ENCODE results near the gene GPR25.

The GPR25 gene

GRCh38 chr1:200916681-200917080 is 43.9 kb downstream of the GPR25 start:
- no peak for DNase-seq

- no peak for DNase-seq
These were observed 44.6 kb downstream of the GPR25 start for GRCh38 chr1:200917291-200917817.

DNA sequence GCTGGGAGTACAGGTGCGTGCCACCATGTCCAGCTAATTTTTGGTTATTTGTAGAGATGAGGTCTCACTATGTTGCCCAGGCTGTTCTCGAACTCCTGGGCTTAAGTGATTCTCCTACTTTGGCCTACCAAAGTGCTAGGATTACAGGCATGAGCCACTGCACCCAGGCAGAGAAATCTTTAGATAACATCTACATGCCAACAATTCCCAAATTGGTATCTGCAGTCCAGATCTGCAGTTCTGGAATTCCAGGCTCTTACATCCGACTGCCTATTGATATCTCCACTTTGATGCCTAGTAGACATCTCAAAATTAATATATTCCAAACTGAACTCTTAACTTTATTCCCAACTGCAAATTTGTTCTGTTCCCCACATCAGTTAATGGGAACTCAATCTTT is 45.2 kb downstream of the GPR25 start:
- DNase-seq, result no peak

DNA sequence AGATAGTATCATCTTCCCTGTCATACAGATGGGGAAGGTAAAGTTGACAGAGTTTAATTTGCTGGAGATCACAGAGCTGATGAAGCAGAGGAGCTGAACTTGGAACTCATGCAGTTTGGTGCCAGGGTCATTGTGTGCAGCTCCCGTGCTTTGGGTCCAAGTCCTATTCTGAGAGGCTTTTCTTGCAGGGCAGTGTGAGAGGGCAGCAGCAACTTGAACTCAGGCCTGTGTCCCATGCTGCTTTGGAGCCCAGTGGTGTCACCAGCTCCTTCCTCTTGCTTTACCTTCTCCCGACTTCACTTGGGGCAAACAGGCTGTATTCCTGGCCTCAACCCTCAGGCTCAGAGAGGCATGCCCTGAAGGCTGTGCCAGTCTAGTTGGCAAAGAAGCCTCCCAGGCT is 46.6 kb downstream of the GPR25 start:
- no peak for DNase-seq

DNA sequence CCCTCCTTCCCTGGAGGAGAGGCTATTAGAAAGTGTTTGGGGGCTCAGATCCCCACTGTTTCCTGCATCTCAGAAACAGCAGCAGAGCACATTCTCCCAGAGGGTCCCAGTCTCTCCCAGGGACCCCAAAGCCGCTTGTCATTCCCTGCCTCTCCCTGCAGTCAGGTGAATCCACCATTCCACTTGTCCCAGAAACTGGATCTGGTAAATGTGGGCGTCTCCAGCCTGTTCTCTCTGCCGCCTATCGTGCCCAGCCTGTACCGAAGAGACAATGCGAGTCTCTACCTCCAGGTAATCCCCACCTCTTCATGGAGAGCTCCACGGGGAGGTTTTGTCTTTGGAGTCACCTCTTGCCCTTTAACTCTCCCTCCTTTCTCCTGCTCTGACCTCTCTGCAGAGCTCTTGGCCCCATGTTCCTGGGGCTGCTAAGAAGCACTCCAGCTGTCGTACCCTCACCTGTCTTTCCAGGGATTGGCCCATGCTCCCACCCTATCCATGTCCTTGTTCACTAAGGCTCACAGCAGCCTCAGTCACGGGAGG is 48.9 kb downstream of the GPR25 start:
- DNase-seq, result no peak

DNA sequence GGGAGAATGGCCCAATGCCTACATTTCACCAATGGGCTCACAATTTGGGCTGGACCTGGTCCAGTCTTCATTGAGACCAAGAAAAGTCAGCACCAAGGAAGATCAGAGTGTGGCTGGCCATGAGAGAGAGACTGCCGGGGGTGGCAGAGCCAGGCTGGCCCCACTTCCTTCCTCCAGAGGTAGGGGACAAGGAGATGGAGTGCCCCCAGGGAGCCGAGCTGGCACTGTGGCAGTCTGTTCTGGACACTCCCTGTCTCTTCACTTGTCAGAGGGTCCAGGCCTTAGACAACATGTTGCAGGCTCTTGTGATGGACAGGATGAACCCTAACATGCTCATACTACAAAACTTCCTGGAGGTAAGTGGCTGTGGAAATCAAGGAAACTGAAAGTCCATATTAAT is 49.6 kb downstream of the GPR25 start:
- DNase-seq, result no peak

- DNase-seq, result no peak
These were observed 50.8 kb downstream of the GPR25 start for GRCh38 chr1:200923601-200924000.

Measured in activated CD4-positive, alpha-beta T cell treated with anti-CD3 and anti-CD28 coated beads, Interleukin-10, Interleukin-2, amounts not matched to agents 100 ng/mL and 50 ng/mL, durations not matched to agents 16 hours and 8 hours (primary cell).